ENCODE measurements around the gene ARHGEF39.

DNA sequence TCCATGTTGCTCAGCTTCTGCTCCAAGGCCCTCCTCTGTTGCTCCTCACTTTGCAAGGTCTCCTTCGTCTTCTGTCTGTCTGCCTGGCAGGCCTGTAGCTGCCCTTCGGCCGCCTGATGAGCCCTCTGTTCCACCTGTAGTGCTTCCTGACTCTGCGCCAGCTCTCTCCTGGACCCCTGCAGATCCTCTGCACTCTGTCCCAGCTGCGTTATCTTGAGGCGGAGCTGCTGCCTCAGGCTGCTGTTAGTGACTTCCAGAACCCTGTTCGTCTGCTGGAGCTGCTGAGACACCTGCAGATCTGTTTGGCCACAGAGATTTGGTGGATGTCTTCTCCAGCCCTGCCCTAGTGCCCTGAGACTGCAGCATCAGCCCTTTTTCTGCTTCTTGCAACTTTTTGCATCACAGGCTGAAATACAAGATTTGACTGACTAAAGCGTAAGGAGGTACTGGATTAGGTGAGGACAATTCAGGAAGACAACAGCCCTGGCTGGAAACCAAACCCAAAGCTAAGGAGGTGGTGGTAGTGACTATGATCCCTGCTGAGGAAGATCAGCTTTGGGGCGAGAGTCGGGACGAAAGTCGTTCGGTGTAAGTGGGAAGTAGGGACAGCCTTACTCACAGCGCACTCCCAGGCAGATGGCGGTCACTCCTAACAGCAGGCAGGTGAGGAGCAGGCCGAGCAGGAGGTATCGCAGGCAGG, 48.9 kb downstream of the ARHGEF39 start:
- no peak for TF ChIP-seq POLR2AphosphoS5 (IDR thresholded peaks at IDR 0.05; ENCODE audit: borderline replicate concordance, low read depth, low read length)
- no peak for TF ChIP-seq EZH2 (IDR thresholded peaks at IDR 0.05)
- no peak for TF ChIP-seq FOXP2 (optimal IDR thresholded peaks at IDR 0.05; ENCODE audit: control extremely low read depth, extremely low read length, insufficient read depth)

Measured in SK-N-MC (cell line).